Calu3 (cell line): ENCODE measurements around the gene WNT7A. TPM values are rescaled to one million over a fixed set of nuclear protein-coding genes. Genes with fewer than 3 reads are reported as not detected.

Experiments used
- BruUV-seq: library from RNA; stranded (reverse); fragments of 400-500 nt; replicated peaks from 2 replicates; lab custom pipeline; 2021; lab: Mats Ljungman, UMichigan
- CTCF ChIA-PET: fragments of 300-600 bp; sonication (Branson Sonifier 250); formaldehyde crosslinking; loops from one replicate; lab custom pipeline; 2022; ENCODE audit warnings: antibody characterized with exemption; lab: Charles Lee
- DNase-seq: peaks from one replicate; pipeline ENCODE4 v3.0.0; 2022
- H3K27ac Mint-ChIP-seq: one replicate; pipeline ENCODE4 v1.8.0; 2022; ENCODE audit warnings: mixed read lengths; ENCODE audit not compliant: unreplicated experiment
- H3K27me3 Mint-ChIP-seq: one replicate; pipeline ENCODE4 v1.8.0; 2022; ENCODE audit warnings: mixed read lengths; ENCODE audit not compliant: unreplicated experiment
- H3K36me3 Mint-ChIP-seq: one replicate; pipeline ENCODE4 v1.8.0; 2022; ENCODE audit warnings: mild to moderate bottlenecking, moderate library complexity, mixed read lengths; ENCODE audit not compliant: insufficient read depth, unreplicated experiment
- H3K4me1 Mint-ChIP-seq: one replicate; pipeline ENCODE4 v1.8.0; 2022; ENCODE audit warnings: mild to moderate bottlenecking, low read depth, mixed read lengths; ENCODE audit not compliant: unreplicated experiment
- H3K4me3 Mint-ChIP-seq: one replicate; pipeline ENCODE4 v1.8.0; 2022; ENCODE audit warnings: mild to moderate bottlenecking, low read depth, moderate library complexity, mixed read lengths; ENCODE audit not compliant: unreplicated experiment
- H3K9me3 Mint-ChIP-seq: one replicate; pipeline ENCODE4 v1.8.0; 2022; ENCODE audit warnings: low read depth, mixed read lengths; ENCODE audit not compliant: unreplicated experiment
- intact Hi-C: fragments of 100-400 bp; cut with micrococcal nuclease; formaldehyde crosslinking; loops from one replicate; pipeline ENCODE4 v1.10.0; 2022; ENCODE audit not compliant: unreplicated experiment
- total RNA-seq: library from RNA; stranded (reverse); gene quantifications from 2 replicates; pipeline ENCODE4 v1.2.3, GENCODE V29; 2022
- TF ChIP-seq, protein P1 (sequence below): fragments of 200-600 bp; IDR thresholded peaks from one replicate; pipeline ENCODE4 v1.8.0; 2022; ENCODE audit warnings: antibody characterized with exemption; ENCODE audit not compliant: unreplicated experiment

WNT7A gene
- total RNA-seq, 1 experiment from 2014 or later: 3.5 TPM

DNA sequence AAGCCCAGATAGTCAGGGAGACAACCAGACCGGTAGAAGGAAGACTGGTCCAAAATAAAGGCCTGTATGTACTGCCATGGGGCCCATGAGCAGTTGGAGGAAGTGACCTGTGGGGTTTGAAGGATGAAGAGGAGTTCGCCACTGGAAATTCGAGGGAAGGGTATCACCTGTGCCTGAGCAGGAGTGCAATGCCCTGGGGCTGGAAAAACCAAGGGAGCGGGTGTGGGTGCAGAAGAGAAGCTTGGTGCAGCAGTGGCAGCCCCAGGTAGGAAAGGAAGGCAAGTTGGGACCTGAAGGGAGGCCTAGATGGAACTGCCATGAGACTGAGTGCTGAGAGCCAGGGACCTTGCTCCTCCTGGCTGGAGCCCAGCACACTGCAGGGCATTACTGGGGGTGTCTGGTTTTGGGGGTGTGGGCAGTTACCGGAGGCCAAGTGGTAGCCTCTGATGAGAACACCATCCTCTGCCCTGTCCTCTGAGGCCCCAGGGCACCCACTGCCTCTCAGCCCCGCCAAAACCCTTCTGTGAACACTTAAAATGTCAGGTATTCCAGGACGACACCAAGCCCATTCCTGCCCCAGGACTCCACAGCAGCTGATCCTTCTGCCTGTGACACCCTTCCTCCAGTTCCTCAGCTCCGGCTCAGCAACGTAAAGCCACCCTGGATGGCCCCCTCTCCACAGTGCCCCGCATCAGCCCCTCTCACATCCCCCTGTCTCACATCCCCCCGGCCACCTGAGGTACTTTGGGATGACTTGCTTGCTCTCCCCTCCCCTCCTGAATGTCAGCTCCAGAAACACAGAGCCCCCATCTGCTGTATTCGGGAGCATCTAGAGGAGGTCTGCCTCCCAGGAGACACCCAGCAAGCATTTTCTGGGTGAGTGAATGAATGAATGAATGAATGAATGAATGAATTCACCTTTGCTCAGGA lies 42.9 kb downstream of the WNT7A start:
- CTCF ChIA-PET: interaction anchor here (0.6 kb wide), 1 partner anchor 283 kb away, joined by 4 read pairs; no protein-coding TSS in a partner anchor
- BruUV-seq: no TSS peak

DNA sequence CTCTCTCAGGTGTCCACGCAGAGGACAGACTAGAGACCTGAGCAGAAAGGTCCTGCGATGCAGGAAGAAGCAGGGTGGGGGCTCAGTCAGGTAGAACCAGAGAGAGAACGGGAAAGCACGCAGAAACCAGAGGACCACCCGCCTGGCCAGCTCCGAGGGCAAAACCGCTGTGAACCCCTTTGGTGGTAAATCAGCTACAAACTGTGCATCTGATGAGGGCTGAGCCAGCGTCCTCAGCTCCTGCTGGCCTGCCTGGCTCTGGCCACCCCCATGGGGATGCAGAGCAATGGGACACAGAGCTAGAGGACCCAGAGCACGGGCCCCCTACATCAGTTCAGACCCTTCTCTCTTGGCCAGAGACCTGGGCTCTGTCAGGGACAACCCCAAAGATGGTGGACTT lies 44.6 kb downstream of the WNT7A start:
- intact Hi-C loops: no loop called here
- BruUV-seq: no TSS peak
- Mint-ChIP-seq H3K9me3 (no peaks in the 10 kb centered on the region), H3K36me3 (no peaks in the 10 kb centered on the region), H3K4me1 (no peaks in the 10 kb centered on the region), H3K4me3 (no peak overlapping the region), H3K27me3 (peaks cover 26% of the 10 kb centered on the region), H3K27ac (no peak overlapping the region)
- CTCF ChIA-PET: no interaction called here
- DNase-seq: no peak
- TF ChIP-seq, protein P1, sequence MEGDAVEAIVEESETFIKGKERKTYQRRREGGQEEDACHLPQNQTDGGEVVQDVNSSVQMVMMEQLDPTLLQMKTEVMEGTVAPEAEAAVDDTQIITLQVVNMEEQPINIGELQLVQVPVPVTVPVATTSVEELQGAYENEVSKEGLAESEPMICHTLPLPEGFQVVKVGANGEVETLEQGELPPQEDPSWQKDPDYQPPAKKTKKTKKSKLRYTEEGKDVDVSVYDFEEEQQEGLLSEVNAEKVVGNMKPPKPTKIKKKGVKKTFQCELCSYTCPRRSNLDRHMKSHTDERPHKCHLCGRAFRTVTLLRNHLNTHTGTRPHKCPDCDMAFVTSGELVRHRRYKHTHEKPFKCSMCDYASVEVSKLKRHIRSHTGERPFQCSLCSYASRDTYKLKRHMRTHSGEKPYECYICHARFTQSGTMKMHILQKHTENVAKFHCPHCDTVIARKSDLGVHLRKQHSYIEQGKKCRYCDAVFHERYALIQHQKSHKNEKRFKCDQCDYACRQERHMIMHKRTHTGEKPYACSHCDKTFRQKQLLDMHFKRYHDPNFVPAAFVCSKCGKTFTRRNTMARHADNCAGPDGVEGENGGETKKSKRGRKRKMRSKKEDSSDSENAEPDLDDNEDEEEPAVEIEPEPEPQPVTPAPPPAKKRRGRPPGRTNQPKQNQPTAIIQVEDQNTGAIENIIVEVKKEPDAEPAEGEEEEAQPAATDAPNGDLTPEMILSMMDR: no peak

More for the DNA sequence above, 42.9 kb downstream of the WNT7A start:
- peaks cover 24% of the 10 kb centered on the region for H3K27me3 Mint-ChIP-seq
- H3K4me3 Mint-ChIP-seq: no peak overlapping the region
- no peaks in the 10 kb centered on the region for H3K9me3 Mint-ChIP-seq
- intact Hi-C loops: no loop called here
- no peak for DNase-seq
- no peaks in the 10 kb centered on the region for H3K36me3 Mint-ChIP-seq
- no peaks in the 10 kb centered on the region for H3K4me1 Mint-ChIP-seq
- TF ChIP-seq, protein P1: no peak
- no peak overlapping the region for H3K27ac Mint-ChIP-seq

DNA sequence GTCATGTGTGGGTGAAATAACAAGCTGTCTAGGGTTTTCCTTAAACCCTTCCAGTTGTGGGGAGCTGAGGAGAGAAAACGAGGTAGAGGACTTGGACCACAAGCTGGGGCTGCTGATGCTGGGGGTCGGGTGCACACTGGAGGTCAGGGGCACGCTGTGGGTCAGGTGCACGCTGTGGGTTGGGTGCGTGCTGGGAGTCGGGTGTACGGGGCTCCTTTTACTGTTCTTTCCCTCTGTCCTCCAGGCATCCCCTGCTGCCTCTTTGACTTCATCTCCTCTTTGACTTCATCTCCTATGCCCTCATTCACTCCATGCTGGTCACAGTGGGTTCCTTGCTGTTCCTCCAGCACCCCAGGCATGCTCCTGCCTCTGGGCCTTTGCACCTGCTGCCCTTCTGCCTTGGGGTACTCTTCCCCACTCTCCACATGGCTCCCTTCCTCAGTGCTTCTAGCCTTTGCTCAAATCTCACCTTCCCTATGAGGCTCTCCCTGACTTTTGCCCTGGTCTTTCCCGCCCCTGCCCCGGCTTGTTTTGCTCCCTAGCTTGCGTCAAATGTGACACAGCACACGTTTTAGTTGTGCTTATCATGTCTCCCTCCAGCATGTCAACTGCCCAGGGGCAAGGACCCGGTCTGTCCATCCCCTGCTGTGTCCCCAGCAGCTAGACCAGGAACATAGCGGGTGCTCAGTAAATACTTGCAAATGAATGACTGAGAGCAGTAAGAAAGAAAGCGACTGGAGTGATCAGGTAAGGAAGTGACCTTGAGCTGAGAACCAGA lies 45.4 kb downstream of the WNT7A start:
- Mint-ChIP-seq H3K4me1 (no peaks in the 10 kb centered on the region), H3K36me3 (no peaks in the 10 kb centered on the region), H3K27ac (no peak overlapping the region), H3K4me3 (no peak overlapping the region), H3K9me3 (no peaks in the 10 kb centered on the region), H3K27me3 (peaks cover 26% of the 10 kb centered on the region)
- TF ChIP-seq, protein P1: no peak
- intact Hi-C loops: no loop called here
- CTCF ChIA-PET: no interaction called here
- DNase-seq: no peak
- BruUV-seq: no TSS peak

DNA sequence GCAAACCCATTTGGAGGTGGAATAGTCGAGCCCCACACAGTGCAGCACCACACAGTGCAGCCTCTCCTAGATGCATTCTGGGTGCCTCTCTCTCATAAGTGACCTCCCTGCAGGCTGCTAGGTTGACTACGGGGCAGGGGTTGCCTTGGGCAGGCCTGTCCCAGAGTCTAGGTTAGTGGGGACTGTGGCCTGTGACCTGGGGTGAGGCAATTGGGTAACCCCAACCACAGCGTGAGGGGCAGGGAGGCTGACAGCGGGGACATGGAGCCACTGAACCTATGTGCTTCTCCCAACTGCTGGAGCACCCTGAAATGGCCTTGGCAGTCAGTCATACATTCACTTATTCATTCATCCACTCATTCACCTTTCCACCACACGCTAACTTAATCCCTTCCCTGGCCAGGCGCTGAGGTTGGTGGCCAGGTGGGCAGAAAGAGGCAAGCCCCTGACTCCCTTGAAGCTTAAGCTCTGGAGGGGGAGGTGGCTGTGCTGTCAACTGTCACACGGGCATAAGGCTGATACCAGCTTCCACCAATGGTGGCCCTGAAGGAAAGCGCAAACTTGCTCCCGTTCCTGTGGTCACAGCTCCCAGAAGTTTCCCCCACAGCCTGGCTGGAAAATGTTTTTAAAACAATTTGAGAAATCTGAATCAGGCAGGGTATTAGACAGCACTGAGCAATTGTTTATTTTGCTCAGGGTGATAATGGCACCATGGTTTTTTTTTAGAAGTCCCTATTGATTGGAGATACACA lies 46.2 kb downstream of the WNT7A start:
- H3K36me3 Mint-ChIP-seq: no peaks in the 10 kb centered on the region
- H3K4me3 Mint-ChIP-seq: no peak overlapping the region
- peaks cover 26% of the 10 kb centered on the region for H3K27me3 Mint-ChIP-seq
- no peaks in the 10 kb centered on the region for H3K9me3 Mint-ChIP-seq
- intact Hi-C loops: no loop called here
- no peak overlapping the region for H3K27ac Mint-ChIP-seq
- no TSS peak for BruUV-seq
- H3K4me1 Mint-ChIP-seq: no peaks in the 10 kb centered on the region
- DNase-seq: no peak
- TF ChIP-seq, protein P1: no peak
- CTCF ChIA-PET: no interaction called here
